ENCODE data around the gene PUDP. TPM values are rescaled to one million over a fixed set of nuclear protein-coding genes. Genes with fewer than 3 reads are reported as not detected.
"Not testable (repeated sequence)": the region's sequence is repeated elsewhere in the genome, so short reads cannot be mapped to it uniquely, and the experiment has no call there.

Gene PUDP
- total RNA-seq, 2 donors from 2014 or later, result 14.8 to 17.6 TPM

DNA sequence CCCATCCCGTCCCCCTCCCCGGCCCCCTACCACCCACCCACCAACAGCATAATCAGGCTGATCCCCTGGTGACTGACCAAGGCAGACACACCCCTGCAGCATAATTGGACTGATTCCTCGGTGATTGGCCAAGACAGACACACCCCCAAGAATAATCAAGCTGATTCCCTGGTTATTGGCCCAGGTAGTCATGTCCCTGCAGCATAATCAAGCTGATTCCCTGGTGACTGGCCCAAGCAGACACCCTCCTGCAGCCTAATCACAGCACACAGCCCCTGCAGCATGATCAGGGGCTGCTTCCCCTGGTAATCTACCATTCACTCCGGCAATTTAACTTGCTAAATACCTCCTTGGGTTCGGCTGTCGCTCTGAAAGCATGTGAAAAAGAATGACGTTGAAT, 47.9 kb downstream of the PUDP start:
- H3K4me1 ChIP-seq (replicated peaks), result no peaks in the 10 kb centered on the region
- H3K36me3 ChIP-seq, result no peaks in the 10 kb centered on the region
- intact Hi-C loops (cut with DNase I), result no loop called here
- H3K27ac ChIP-seq, result no peak overlapping the region
- DNase-seq (ENCODE audit: low spot score), result no peak
- H3K9me3 ChIP-seq, result no peaks in the 10 kb centered on the region
- no peak for TF ChIP-seq POLR2AphosphoS5 (IDR thresholded peaks at IDR 0.05)
- no peak for TF ChIP-seq POLR2A (IDR thresholded peaks at IDR 0.05)
- TF ChIP-seq, protein P1, sequence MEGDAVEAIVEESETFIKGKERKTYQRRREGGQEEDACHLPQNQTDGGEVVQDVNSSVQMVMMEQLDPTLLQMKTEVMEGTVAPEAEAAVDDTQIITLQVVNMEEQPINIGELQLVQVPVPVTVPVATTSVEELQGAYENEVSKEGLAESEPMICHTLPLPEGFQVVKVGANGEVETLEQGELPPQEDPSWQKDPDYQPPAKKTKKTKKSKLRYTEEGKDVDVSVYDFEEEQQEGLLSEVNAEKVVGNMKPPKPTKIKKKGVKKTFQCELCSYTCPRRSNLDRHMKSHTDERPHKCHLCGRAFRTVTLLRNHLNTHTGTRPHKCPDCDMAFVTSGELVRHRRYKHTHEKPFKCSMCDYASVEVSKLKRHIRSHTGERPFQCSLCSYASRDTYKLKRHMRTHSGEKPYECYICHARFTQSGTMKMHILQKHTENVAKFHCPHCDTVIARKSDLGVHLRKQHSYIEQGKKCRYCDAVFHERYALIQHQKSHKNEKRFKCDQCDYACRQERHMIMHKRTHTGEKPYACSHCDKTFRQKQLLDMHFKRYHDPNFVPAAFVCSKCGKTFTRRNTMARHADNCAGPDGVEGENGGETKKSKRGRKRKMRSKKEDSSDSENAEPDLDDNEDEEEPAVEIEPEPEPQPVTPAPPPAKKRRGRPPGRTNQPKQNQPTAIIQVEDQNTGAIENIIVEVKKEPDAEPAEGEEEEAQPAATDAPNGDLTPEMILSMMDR (IDR thresholded peaks at IDR 0.05), result no peak
- no peaks in the 10 kb centered on the region for H3K27me3 ChIP-seq (replicated peaks; ENCODE audit: insufficient read depth)
- no peak overlapping the region for H3K4me3 ChIP-seq
- 87% methylated on average over 4 of the region's 7 CpGs for WGBS

GRCh38 chrX:7095657-7096056, 52.3 kb downstream of the PUDP start:
- H3K36me3 ChIP-seq; H3K4me3 ChIP-seq; intact Hi-C loops (cut with DNase I); H3K27me3 ChIP-seq (replicated peaks; ENCODE audit: insufficient read depth); DNase-seq (ENCODE audit: low spot score); H3K9me3 ChIP-seq; H3K4me1 ChIP-seq (replicated peaks); H3K27ac ChIP-seq: not testable (repeated sequence)
- 100% methylated on average over 2 of the region's 2 CpGs for WGBS

GRCh38 chrX:7093305-7093704, 54.6 kb downstream of the PUDP start:
- DNase-seq (ENCODE audit: low spot score), result no peak
- intact Hi-C loops (cut with DNase I), result no loop called here
- H3K27me3 ChIP-seq (replicated peaks; ENCODE audit: insufficient read depth), result no peaks in the 10 kb centered on the region
- TF ChIP-seq, protein P1 (IDR thresholded peaks at IDR 0.05), result no peak
- TF ChIP-seq POLR2A (IDR thresholded peaks at IDR 0.05) (no peak), POLR2AphosphoS5 (IDR thresholded peaks at IDR 0.05) (no peak)
- H3K4me1 ChIP-seq (replicated peaks), result no peaks in the 10 kb centered on the region
- no peaks in the 10 kb centered on the region for H3K9me3 ChIP-seq
- no peak overlapping the region for H3K4me3 ChIP-seq
- H3K36me3 ChIP-seq, result no peaks in the 10 kb centered on the region
- H3K27ac ChIP-seq, result no peak overlapping the region
- 91% methylated on average over 6 of the region's 6 CpGs for WGBS

DNA sequence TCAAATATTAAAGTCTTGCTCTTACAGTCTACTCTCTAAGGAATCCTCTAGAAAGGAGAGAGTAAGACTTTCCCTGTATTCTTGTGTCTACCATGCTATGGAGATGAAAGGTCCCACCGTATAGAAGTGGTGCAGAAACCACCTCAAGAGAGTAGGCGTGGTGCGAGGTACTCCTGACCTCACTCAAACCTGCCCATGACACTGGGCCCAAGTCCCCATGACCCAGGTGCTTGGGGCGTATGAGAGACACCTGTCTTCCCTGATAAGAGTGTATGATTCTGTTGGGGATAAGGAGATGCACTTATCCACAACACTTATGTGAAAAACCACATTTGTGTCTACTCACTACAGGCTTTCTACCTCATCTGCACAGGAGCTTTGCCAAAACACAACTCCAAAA, 55.4 kb downstream of the PUDP start:
- intact Hi-C loops (cut with DNase I), result no loop called here
- Histone ChIP-seq H3K4me3 (no peak overlapping the region), H3K36me3 (no peaks in the 10 kb centered on the region), H3K27me3 (replicated peaks; ENCODE audit: insufficient read depth) (no peaks in the 10 kb centered on the region), H3K9me3 (no peaks in the 10 kb centered on the region), H3K4me1 (replicated peaks) (no peaks in the 10 kb centered on the region), H3K27ac (no peak overlapping the region)
- DNase-seq (ENCODE audit: low spot score), result no peak
- TF ChIP-seq POLR2A (IDR thresholded peaks at IDR 0.05) (no peak), POLR2AphosphoS5 (IDR thresholded peaks at IDR 0.05) (no peak)
- TF ChIP-seq, protein P1 (IDR thresholded peaks at IDR 0.05), result no peak
- 100% methylated on average over 4 of the region's 4 CpGs for WGBS

DNA sequence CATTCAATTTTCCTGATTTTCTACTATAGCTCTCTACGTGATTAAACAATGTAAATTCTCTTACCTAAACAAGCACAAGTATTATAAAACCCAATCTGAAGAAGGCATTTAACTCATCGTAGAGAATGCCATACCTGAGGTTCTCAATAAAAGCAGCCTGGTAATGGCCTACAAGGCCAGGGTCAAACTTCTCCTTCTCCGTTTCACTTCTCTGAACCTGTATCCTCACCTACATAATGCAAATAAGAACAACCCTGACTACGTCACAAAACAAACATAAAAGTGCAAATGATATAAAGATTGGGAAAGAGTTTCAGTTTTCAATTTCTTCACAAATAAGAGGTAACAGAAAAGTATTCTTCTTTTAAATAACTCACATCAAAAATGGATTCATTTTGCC, 56.0 kb downstream of the PUDP start:
- no peaks in the 10 kb centered on the region for H3K4me1 ChIP-seq (replicated peaks)
- intact Hi-C loops (cut with DNase I), result no loop called here
- H3K27me3 ChIP-seq (replicated peaks; ENCODE audit: insufficient read depth), result no peaks in the 10 kb centered on the region
- TF ChIP-seq POLR2A (IDR thresholded peaks at IDR 0.05), result no peak
- TF ChIP-seq, protein P1 (IDR thresholded peaks at IDR 0.05), result no peak
- TF ChIP-seq POLR2AphosphoS5 (IDR thresholded peaks at IDR 0.05), result no peak
- H3K36me3 ChIP-seq, result no peaks in the 10 kb centered on the region
- no peak overlapping the region for H3K27ac ChIP-seq
- 66% methylated on average over 4 of the region's 4 CpGs for WGBS
- no peaks in the 10 kb centered on the region for H3K9me3 ChIP-seq
- no peak overlapping the region for H3K4me3 ChIP-seq
- DNase-seq (ENCODE audit: low spot score), result no peak
